Sciatic nerve (tissue), 2 donors: ENCODE data around the gene DBN1. TPM values are rescaled to one million over a fixed set of nuclear protein-coding genes. Genes with fewer than 3 reads are reported as not detected.
A peak's percentile ranks its signal among the peaks of the same experiment; 100 is the strongest.
"Not testable (repeated sequence)": the region's sequence is repeated elsewhere in the genome, so short reads cannot be mapped to it uniquely, and the experiment has no call there.

ENCODE experiments used
- ATAC-seq: fragments of 200-7000 bp; cut with Tn5 transposase; one replicate; pipeline ENCODE4 v1.9.1; 2020; ENCODE audit warnings: mild to moderate bottlenecking, moderate library complexity
- DNase-seq: peaks from one replicate; pipeline ENCODE4 v3.0.0-alpha.2; 2020; ENCODE audit warnings: low spot score
- intact Hi-C: fragments of 100-400 bp; cut with DNase I; formaldehyde crosslinking; loops from one replicate; pipeline ENCODE4 v1.14.2; 2022
- total RNA-seq: library from RNA; stranded (reverse); fragmentation: NEBNext Ultra II Directional; extraction: Animal tissue kit (Norgen Biotek cat#: 25700); gene quantifications from one replicate; pipeline ENCODE4 v1.2.1, GENCODE V29; 2021
- donor health status: DM: no; HTN: no; CAD: no.
- donor health status: DM: no; HTN: no; CAD: no.

The DBN1 gene
- total RNA-seq, 1 donor from 2014 or later: 63.5 TPM

- intact Hi-C loops: no loop called here
- DNase-seq (peak; percentile 75), ATAC-seq (no peak)
Observed at GRCh38 chr5:177426566-177427210, 46.7 kb downstream of the DBN1 start, which contains the start of gene GRK6. Gene GRK6 (plus strand): TSS chr5:177426676. CDS start chr5:177426846, 170 bp downstream.

GRCh38 chr5:177425801-177426565 lies 47.5 kb downstream of the DBN1 start:
- intact Hi-C loops: no loop called here
- DNase-seq (peak; percentile 100), ATAC-seq (peak; percentile 97)

GRCh38 chr5:177425196-177425800 lies 48.1 kb downstream of the DBN1 start:
- no peak for DNase-seq
- no peak for ATAC-seq
- intact Hi-C loops: no loop called here

- DNase-seq: no peak
- ATAC-seq: no peak
- intact Hi-C loops: no loop called here
Observed at GRCh38 chr5:177423671-177424070, 49.8 kb downstream of the DBN1 start.

- intact Hi-C loops: no loop called here
- DNase-seq: no peak
- ATAC-seq: no peak
Observed at GRCh38 chr5:177421062-177421798, 52.2 kb downstream of the DBN1 start.

GRCh38 chr5:177420472-177420871 lies 53.0 kb downstream of the DBN1 start:
- ATAC-seq, intact Hi-C loops, DNase-seq: not testable (repeated sequence)

GRCh38 chr5:177419046-177419445 lies 54.4 kb downstream of the DBN1 start:
- ATAC-seq (no peak), DNase-seq (no peak)
- intact Hi-C loops: no loop called here

- intact Hi-C loops, ATAC-seq, DNase-seq: not testable (repeated sequence)
Observed at GRCh38 chr5:177417081-177417480, 56.4 kb downstream of the DBN1 start.

GRCh38 chr5:177414481-177414880 lies 59.0 kb downstream of the DBN1 start:
- ATAC-seq (no peak), DNase-seq (no peak)
- intact Hi-C loops: no loop called here

- DNase-seq: no peak
- ATAC-seq: no peak
- intact Hi-C loops: no loop called here
Observed at GRCh38 chr5:177412603-177413233, 60.7 kb downstream of the DBN1 start.

GRCh38 chr5:177410575-177410974 lies 62.9 kb downstream of the DBN1 start:
- DNase-seq (no peak), ATAC-seq (no peak)
- intact Hi-C loops: no loop called here

GRCh38 chr5:177409043-177409801 lies 64.2 kb downstream of the DBN1 start, which contains the start of gene F12:
Gene F12 (minus strand): TSS chr5:177409564. CDS start chr5:177409527, 37 bp downstream.
- DNase-seq: no peak
- intact Hi-C loops: no loop called here
- no peak for ATAC-seq

Other genes with a start within 250 kb of the DBN1 start
- 24.4 TPM for gene RAB24, start 169.9 kb downstream of the DBN1 start, total RNA-seq
- gene PRELID1, start 169.8 kb downstream of the DBN1 start, total RNA-seq: 50.1 TPM
- 9.9 TPM for gene MXD3, start 161.7 kb downstream of the DBN1 start, total RNA-seq
- 70.0 TPM for gene LMAN2, start 122.0 kb downstream of the DBN1 start, total RNA-seq
- 9.3 TPM for gene RGS14, start 115.7 kb downstream of the DBN1 start, total RNA-seq
- not detected for gene SLC34A1, start 89.2 kb downstream of the DBN1 start, total RNA-seq
- gene PFN3, start 73.0 kb downstream of the DBN1 start, total RNA-seq: not detected
- 0.49 TPM for gene F12, start 64.1 kb downstream of the DBN1 start, total RNA-seq
- gene GRK6, start 47.0 kb downstream of the DBN1 start, total RNA-seq: 25.0 TPM
- 8.2 TPM for gene PRR7, start 26.8 kb downstream of the DBN1 start, total RNA-seq
- gene PDLIM7, start 24.0 kb upstream of the DBN1 start, total RNA-seq: 144 TPM
- 16.2 TPM for gene DOK3, start 36.2 kb upstream of the DBN1 start, total RNA-seq
- 68.2 TPM for gene DDX41, start 43.3 kb upstream of the DBN1 start, total RNA-seq
- gene FAM193B, start 80.9 kb upstream of the DBN1 start, total RNA-seq: 113 TPM
- 81.0 TPM for gene TMED9, start 118.6 kb upstream of the DBN1 start, total RNA-seq
- gene B4GALT7, start 126.5 kb upstream of the DBN1 start, total RNA-seq: 16.5 TPM